Activated gamma-delta T cell (primary cell): ENCODE results near the gene KRTAP5-10.
"Not testable (repeated sequence)": the region's sequence is repeated elsewhere in the genome, so short reads cannot be mapped to it uniquely, and the experiment has no call there.

Experiments
- DNase-seq: peaks from one replicate; lab custom pipeline; 2025; lab: John Stamatoyannopoulos, UW

Gene KRTAP5-10

GRCh38 chr11:71542879-71543777 lies 22.2 kb upstream of the KRTAP5-10 start:
- no peak for DNase-seq

GRCh38 chr11:71543866-71544265 lies 21.5 kb upstream of the KRTAP5-10 start:
- DNase-seq = no peak

- DNase-seq = no peak
Measured at GRCh38 chr11:71544525-71545214, 20.7 kb upstream of the KRTAP5-10 start.

GRCh38 chr11:71545405-71545966 lies 19.9 kb upstream of the KRTAP5-10 start:
- DNase-seq = no peak

DNA sequence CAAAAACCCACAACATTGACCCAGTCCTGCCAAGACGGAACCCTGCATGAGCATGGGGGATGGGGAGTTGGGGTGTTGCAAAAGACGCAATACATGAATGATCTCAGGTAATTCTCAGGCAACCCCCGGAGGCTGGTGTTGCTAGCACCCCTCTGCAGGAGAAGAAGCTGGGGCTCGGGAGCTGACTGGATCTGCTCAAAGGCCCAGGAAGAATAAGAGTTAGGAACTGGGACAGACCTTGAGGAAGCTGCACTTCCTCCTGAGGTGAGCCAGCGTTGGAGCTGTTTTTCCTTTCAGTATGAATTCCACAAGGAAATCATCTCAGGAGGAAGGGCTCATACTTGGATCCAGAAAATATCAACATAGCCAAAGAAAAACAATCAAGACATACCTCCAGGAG lies 17.2 kb upstream of the KRTAP5-10 start, which contains the start of gene KRTAP5-9:
Gene KRTAP5-9, plus strand, starts transcription at position 301 of the 400 bp plus-strand sequence. CDS start 238 bp downstream, outside the sequence.
- no peak for DNase-seq

GRCh38 chr11:71548716-71549151 lies 16.6 kb upstream of the KRTAP5-10 start:
- no peak for DNase-seq

DNA sequence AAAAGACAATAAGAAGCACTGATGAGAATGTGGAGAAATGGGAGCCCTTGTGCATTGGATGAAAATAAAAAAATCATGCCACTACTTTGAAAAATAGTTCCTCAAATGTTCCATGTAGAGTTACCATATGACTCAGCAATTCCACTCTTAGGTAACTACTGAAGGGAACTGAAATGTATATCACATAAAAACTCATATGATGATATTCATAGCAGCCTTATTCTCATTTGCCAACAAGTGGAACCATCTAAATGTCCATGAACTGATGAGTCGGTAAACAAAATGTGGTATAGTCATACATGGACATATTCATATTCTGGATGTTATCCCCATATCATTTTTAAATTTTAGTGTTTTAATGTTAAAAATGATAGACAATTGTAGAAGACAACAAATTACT lies 13.7 kb upstream of the KRTAP5-10 start:
- DNase-seq = no peak

DNA sequence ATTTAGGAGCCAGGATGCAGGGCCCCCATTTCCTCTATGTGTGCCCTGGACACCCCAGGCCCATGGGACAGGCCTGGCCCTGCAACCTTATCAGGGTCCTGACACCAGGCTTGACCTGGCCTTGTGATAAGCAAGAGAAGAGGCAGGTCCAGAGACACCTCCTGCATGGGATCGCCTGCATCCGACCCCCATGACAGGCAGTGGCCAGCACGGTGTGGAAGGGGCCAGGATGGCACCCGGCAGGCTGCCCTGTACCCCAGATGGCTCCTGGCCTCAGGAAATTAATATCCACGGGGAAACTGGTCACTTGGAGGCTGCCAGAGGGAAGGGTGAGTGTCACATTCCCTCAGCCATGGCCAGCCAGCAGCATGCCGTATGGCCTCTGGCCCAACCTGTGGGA lies 10.4 kb upstream of the KRTAP5-10 start:
- no peak for DNase-seq

DNA sequence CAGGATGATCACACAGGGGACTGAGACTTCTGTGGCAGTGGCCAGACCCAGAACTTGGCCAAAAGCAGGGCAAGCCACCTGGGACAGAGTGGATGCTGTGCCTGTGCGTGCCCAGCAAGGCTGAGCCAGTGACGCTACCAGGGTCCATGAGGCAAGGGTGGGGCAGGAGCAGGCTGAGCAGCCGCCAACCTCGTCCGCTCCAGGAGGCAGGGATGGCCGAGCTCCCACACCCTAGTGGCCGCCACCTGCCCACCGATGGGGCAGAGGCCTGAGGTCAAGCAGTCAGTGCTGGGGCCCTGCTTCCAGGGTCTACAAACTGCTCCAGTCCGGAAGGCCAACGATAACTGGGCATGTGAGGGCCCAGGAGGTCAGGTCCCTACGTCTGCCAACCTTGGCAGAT lies 9.9 kb upstream of the KRTAP5-10 start:
- no peak for DNase-seq

GRCh38 chr11:71556018-71556417 lies 9.3 kb upstream of the KRTAP5-10 start:
- DNase-seq = no peak

DNA sequence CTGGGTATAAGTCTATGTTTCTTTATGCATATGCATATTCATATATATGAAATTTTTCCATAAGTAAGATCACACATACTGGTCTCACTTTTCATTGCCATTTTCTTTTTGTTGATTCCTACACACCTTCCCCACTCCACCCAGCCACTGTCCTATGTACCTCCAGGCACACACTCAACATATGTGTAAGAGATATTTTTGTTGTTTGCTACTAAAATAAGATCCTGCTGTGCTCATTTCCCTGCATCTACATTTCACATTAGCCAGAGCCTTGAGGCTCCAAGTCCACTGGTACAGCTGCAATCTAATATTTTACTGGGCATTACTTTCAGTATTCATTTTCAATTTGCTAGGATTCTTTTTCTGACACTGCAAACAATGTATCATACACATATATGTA lies 8.1 kb upstream of the KRTAP5-10 start:
- no peak for DNase-seq

- DNase-seq = no peak
Measured at GRCh38 chr11:71558996-71559395, 6.4 kb upstream of the KRTAP5-10 start.

GRCh38 chr11:71562120-71562519 lies 3.2 kb upstream of the KRTAP5-10 start:
- DNase-seq = no peak

- DNase-seq = no peak
Measured at GRCh38 chr11:71563406-71563805, 2.0 kb upstream of the KRTAP5-10 start.

DNA sequence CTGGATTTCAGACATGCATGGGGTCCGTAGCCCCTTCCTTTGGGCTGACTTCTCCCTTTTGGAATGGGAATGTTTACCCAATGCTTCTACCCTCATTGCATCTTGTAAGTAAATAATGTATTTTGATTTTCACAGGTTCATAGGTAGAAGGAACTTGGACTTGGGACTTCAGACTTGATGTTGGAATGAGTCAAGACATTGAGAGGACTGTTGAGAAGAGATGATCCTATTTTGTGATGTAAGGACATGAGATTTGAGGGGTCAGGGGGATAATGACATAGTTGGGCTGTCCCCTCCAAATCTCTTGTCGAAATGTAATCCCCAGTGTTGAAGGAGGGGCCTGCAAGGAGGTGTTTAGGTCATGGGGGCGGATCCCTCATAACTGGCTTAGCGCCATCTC lies 933 bp upstream of the KRTAP5-10 start:
- DNase-seq = no peak

- DNase-seq = no peak
Measured at GRCh38 chr11:71566081-71566620, 788 bp downstream of the KRTAP5-10 start.

DNA sequence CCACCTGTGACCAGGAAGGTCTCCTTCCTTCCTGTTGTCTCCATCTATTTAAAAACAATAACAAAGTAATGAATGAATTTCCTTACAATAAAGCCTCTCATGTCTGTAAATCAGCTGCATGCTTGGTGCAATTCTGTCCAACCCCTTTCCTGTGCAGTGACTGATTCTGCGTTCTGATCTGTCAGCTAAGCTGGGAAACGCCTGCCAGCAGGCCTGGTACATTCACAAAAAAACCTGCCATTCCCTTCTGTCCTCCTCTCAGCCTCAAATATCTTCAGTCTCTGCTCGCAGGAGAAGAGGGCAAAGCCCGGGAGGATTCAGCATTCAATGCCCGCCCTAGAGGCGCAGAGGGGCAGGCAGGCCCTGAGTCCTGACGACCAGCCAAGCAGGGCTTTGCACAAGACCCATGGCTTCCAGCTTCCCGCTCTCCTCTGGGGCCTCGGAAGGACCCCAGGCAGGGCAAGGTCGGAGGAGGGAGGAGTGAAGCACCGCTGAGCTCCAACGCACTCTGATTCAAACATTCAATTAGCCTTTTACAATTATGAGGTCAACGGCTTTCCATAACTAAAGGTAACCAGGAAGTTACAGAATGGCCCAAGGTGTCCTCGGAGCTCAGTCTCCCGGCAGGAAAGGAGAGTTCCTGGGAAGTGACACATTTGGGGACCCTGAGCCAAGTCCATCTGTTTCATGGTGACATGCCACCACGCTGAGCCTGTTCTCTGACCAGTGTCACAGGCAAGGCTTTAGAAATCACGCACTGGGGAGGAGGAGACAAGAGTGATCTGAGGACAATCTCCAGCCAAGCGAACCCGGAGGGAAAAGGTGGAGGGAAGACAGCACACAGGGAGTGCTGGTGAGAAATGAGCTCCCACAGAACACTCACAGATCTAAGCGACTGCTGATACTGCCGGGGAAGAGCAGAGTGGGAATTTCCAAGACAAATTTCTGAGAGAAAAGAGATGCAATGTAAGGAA lies 1.6 kb downstream of the KRTAP5-10 start:
- not testable (repeated sequence) for DNase-seq

- not testable (repeated sequence) for DNase-seq
Measured at GRCh38 chr11:71567633-71568032, 2.3 kb downstream of the KRTAP5-10 start.

- DNase-seq = no peak
Measured at GRCh38 chr11:71568704-71569349, 3.5 kb downstream of the KRTAP5-10 start.

DNA sequence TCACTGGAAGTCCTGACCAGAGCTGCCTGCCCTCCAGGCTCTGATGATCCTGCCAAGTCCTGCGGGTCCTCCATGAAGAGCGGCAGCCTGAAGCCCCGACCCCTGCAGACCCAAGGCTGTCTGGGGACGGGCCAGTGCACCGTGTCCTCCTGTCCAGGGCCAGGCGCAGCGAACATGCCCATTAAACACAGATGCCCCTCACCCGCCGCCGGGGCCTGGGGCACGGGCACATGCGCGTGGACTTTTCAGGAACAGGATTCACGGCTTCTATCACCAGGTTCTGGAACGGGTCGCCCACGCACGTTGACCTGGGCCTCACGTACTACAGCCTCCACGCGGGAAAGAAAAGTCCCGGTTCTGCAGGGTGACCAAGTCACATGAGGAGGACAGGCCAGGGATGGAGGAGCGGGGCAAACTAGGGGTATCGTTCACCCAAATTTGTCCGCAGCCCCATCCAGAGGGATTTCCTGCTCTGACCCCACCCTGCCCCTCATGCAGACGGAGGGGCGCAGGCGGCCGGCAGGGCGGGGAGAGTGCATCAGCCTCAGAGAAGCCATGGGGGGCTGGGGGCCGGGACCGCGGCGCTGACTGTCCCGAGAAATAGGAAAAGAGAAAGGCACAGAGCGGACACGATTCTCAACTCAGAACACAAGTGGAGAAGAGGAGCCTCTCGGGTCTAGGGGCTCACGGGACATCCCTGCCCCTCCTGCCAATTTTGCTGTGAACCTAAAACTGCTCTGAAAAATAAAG lies 5.9 kb downstream of the KRTAP5-10 start:
- DNase-seq = not testable (repeated sequence)
